Endometrium (tissue), 2 donors: Measurements from ENCODE around the gene PRDM1.

Experiments used
- FAIRE-seq: peaks from 2 replicates; lab custom pipeline; 2012; peaks lifted over from hg19 to GRCh38; lab: Jason Lieb, UNC
- donor health status: control.
- donor health status: control.

The PRDM1 gene

DNA sequence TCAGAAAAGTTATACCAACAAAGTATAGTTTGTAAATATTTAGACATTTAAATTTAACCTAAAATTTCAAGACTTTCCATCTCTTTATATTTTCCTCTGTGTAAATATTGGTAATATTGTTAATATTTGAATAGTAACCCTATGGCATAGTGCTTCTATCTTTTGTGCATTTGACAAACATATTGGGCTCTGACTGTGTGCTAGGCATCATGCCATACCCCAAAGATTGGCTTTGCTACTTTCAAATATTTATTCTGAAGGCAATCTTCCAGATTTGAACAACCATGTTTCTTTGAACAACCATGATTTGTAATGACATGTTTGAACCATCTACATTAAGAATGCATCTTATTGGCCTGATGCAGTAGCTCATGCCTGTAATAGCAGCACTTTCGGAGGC lies 15.5 kb upstream of the PRDM1 start:
- FAIRE-seq: no peak

DNA sequence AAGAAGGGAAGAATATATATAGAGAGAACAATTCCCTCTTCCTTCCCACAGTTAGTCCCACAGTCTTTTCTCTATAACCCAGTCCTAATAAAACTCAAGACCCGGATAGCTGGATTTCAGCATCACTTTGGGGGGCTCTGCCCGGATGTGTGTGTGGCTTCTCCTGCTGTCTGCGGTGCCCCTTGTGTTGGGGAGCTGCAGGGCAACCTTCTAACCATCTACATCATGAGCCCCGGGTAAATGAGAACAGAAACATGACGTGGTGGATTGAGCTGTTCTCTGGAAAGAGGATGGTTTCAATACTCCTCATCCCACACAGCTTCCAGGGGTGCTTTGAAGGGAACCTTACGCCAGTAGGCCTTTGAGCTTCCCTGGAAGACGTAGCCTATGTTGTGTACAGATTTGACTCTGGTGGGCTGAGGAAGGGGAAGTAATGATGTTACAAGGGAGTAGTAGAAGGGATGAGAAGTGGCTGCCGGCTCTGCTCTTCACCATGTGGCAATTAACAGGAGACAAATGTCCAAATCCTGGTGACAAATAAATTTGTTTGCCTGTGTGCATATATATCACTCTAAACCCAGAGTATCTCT lies 13.5 kb upstream of the PRDM1 start:
- no peak for FAIRE-seq

DNA sequence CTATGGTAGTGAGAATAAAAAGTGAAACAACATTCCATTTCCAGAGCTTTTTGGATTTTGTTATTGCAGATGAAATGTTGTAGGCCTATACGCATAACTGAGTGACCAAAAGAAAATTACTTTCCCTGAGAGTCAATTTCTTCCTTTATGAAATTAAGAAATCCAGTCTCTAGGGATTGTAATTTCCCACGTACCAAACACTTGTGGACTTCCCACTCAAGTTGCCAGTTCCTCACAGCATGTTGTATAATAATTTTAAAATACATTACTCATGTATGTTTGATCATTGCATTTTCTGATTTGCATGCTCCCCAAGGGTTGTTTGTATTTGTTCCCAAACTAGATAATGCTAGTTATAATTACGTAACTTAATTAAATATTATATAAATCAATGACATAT lies 12.0 kb upstream of the PRDM1 start:
- FAIRE-seq: no peak

DNA sequence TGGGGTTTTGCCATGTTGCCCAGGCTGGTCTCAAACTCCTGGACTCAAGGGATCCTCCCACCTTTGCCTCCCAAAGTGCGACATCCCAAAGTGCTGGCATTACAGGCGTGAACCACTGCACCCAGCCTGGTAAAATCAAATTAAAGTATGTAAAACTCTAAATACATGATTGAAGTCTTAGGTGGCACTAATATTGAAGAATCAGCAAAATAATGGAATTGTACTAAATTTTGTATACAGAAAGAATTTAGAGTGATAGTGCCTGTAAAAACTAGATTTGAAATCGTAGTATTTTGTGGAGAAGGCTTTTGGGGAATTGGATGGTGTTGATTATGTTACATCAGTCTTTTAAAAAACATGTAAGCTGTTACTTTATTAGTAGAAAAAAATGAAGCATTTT lies 10.0 kb upstream of the PRDM1 start:
- FAIRE-seq: no peak

DNA sequence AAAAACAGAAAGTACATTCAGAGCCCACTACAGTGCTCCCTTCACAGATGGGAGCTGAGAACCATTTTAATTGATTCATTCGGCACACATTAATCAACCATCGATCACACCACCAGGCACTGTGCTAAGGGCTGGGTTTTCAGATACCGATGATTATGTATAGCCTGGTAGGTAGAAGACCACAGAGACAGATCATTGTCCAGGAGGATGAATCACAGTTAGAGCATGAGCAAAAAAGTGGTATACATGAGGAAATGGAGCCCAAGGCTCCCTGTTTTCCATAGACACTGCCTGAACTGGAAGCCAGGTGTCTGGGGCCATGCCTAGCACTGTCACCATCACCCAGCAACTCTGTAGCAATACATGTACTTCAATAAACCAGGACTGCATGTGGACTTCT lies 9.0 kb upstream of the PRDM1 start:
- no peak for FAIRE-seq

DNA sequence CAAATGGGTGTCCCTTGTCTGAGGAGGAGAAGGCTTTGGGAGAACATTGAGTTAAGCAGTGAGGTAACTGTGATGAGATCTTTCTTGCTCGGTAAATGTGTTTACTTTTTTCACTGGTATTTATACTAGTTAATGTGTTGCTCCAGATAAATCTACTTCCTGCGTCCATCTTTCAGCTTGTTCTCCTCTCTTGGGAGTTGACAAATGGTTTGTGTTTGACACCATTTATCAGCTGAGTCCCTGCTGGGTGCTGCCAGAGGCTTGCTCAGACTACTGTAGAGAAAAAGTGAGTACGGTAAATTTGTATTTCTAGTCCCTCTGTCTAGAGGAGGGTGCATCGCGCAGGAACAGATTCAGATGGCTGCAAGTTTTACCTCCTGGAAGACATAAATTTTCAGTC lies 8.3 kb upstream of the PRDM1 start:
- no peak for FAIRE-seq

DNA sequence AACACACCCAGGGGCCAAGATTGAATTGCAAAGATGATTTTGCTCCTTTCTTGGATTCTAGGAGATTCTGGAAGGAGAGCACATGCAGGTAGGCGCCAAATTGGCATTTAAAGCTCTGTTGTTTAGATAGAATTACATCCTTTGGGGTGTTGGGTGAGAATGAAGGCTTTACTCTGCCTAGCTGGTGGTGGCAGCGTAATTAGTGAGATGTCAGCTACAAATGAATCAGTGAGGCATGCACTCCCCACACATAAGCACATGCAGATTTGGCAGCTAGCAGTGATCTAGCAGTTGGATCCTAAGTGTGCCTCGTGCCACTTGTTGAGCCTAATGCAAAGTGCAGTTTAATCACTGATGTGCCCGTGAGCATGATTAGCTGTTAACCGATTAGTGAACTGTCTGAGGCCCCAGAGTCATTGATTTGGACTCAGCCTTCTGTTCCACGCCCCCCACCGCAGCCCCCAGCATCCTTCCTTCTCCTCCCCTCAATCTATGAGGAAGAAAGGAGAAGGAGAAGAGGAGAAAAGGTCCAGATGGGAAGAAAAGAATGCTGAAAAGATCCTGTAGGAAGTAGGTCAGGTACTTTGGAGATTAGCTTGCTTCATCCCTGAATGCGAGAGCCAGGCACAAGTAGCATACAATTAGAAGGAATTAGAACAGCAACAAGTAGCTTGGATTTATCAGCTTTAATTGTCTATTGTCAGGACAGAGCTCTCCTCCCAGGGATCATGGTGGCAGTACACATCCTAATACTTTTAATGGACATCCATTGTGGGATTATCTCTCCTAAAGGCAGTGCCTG lies 6.0 kb upstream of the PRDM1 start:
- no peak for FAIRE-seq

DNA sequence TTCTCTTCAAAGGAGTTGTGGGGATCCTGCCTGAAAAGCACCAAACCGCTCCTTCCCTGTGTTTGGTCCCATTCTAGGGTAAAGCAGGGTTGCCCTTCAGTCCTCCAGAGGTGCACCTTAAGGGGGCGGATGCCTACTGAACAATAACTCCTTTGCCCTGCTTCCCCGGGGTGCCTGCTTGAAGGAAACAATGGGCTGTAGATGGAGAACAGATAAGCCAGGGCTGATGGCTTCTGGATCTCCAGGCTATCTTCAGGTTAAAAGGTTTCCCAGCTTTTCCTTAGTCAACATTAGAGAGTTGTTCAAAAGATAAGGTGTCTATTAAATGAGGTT lies 5.4 kb upstream of the PRDM1 start:
- no peak for FAIRE-seq

DNA sequence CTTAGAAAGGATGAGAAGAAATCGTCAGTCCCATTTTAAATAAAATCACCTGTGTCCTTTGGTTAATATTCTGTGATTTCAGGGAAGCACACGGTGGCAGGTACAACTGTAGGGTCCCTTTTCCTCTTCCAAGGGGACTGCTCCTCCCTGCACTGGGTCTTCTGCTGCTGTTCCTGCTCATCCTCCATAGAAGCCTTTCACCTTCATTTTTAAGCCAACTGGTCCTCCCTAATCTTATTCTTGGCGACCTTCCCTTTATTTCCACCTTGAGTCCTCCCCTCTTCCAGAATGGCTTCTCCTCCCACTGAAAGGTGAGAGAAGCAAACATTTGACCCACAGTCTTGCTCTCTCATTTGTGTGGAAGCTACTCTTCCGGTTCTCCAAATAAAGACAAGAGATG lies 4.4 kb upstream of the PRDM1 start:
- no peak for FAIRE-seq

DNA sequence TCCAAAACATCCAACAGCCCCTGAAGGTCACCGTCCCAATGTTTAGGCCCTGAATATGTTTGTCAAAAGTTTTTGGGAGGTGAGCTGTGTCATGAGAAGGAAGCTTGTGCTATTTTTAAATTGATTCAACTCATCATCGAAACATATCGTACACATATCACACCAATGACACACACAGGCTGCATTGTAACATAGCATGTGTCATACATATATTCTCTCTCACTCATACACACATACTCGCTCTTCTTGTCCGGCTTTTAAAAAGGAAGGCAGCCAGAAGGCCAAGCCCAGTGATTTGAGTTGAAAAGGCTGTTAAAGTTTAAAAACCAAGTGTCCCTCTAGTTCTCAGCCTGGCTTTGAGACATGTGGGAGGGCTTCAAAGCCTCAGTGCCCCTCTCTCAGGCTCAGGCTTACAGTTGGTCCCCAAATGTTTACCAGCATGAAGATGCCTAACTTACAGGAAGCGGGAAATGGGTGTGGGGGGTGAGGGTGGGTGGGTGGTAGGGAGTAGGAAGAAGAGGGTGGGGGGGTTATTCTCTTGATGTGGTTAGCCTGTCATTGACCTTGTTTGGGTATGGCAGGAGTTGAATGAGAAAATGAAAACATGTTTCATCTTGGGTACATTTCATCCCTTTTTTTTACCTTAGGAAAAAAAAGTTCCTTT lies 3.3 kb upstream of the PRDM1 start:
- FAIRE-seq: no peak

DNA sequence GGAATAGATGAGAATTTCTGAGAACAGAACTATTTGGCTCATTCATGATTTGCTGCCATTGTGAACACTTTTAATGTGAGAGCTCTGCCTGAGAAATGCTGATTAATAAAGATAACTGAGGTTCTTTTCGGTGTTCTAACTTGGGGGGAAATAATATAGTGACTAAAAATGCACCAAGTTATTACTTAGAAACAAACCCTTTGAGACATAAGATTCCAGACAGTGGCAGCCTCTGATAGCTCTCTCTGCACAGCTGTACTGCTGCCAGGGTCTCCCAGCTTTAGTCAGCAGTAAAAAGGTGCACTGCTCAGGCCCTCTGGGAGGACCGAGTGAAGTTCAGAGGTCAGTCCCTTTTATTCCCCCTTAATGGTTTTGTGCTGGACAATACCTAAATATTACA lies 2.5 kb upstream of the PRDM1 start:
- FAIRE-seq: no peak

DNA sequence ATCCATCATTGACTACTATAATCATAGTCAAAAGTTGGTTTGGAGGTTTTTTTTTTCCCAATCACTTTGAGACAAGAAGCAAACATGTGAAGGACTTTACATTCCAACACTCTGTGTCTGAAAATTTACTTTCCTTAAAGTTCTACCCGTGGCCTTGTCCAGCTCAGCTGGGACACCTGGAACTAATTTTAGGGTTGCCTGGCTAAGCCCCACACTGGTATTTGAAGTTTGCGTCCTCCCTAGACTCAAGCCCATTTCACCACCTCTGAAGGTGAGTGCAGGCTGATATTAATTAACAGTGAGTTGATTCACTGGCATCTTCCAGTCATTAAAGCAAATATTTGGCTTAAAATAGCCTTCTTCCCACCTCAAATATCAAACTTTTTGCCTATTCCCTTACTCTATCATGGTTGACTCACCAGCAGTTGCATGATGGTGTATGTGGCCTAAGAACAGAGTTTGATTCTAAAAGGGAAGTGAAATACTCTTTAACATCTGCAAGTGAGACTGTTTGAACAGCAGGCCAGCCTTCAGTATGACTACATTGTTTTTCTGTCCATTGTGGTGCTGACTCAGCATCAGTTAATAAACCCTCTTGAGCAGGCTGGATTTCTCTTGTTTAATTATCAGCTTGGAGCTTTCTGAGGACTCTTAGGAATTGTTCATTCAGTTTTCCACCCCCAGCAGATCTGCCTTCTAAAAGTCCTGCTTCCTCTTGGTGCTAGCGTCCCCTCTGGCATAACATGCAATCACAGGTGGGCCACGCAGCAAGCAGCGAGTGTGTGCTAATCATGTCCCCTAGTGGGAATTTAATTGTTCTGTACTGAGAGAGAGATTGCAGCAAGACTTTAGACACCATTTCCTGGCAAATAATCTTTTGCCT lies 1.8 kb upstream of the PRDM1 start:
- FAIRE-seq: no peak

DNA sequence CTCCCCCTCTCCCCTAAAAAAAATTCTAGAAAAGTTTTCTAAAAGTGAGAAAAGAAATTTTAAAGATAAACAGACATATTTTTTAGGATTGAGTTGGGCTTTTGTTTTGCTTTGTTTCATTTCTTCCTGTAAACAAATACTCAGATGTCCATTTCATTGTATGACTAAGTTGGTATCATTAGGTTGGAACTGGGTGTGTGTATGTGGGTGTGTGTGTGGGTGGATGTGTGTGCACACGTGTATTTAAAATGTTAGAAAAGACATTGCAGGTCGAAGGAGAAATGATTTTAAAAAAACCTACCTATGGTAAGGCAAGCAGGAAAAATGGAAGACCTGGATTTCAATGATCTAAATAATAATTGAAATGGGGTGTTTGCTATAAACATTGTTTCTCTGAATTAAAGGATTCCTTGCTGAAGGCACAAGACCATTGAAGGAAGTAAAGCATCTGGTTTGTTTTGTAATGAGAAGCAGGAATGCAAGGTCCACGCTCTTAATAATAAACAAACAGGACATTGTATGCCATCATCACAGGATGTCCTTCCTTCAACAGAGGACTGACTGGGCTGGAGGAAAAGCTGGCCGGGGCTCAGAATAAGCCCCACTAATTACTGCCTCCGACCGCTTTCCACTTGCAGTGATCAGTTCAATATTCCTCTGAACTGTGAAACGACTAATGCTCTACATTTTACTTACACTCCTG lies 996 bp upstream of the PRDM1 start:
- peak; percentile 50 for FAIRE-seq

DNA sequence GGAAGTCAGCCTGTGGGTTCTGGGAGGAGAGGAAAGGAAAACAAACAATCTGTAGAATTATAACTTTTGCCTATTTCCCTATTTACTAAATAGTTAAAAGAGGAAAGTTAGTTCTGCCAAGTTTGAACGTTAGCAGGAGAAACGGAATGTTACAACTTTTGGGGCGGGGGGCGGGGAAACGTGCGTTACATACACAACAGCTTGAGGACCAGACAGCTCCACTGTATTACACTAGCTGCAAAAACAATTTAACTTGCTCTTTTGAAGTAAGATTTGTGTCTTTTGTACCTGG lies 498 bp upstream of the PRDM1 start:
- no peak for FAIRE-seq

DNA sequence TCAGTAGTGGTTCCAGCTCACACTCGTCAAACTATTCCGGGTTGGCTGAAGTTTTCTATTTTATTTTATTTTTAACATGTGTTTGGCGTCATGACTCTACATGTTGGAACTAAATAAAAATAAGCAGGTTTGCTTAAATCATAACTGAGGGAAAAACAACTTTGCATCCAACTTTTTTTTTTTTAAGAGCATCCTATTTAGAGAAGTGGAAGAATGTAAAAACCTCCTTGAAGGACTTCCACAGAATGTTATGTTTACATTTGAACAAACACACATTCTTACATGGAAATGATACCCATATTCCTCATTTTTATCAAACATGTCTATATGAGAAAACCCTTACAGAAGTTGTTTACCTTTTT lies 659 bp downstream of the PRDM1 start:
- no peak for FAIRE-seq

DNA sequence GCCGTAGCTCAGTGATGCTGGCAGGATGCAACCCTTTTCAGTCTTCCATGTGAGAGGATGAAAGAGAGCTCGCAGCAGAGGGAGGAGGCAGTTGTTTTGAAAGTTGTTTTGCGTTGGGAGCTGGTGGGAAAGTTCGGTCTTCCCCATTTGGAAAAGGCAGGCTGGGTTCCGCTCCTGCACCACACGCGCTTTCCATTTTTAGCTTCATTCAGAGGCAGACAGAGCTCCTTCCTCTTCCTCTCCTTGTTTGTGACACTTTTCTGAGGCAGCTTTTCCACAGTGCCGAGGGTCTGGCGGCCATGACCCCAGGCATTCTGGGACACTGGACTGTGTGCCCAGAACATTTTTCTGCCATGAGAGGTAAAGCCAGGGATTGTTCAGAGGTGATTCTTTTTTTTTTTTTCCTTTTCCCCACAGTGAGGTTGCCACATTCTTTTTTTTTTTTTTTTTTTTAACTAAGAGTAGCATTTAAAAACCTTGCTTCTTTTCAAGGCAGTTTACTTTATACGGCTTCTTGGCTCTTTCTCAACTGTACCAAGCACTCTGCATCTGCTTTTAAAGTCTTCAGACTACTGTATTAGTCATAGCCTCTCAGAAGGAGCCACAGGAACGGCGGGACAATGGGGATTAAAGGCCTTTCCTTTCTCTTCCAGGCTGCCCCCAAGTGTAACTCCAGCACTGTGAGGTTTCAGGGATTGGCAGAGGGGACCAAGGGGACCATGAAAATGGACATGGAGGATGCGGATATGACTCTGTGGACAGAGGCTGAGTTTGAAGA lies 1.6 kb downstream of the PRDM1 start:
- FAIRE-seq: no peak

DNA sequence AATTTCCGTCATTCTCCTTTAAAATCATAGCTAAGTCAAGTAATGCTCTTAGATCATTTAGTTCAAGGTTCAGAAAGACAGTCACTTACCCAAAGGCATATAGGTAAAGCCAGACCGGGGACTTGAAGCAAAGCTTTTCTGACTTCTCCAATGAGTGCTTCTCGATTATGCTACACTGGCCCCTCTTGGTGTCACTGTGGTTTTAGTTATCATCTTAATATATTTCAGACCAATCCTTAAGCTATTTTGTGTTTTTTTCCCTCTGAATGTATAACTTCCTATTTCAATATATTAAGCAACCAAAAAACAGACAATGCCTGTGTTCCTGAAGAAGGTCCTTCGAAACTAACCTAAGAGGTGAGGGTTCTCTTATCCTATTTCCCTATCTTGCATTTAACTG lies 3.9 kb downstream of the PRDM1 start:
- peak; percentile 15 for FAIRE-seq

DNA sequence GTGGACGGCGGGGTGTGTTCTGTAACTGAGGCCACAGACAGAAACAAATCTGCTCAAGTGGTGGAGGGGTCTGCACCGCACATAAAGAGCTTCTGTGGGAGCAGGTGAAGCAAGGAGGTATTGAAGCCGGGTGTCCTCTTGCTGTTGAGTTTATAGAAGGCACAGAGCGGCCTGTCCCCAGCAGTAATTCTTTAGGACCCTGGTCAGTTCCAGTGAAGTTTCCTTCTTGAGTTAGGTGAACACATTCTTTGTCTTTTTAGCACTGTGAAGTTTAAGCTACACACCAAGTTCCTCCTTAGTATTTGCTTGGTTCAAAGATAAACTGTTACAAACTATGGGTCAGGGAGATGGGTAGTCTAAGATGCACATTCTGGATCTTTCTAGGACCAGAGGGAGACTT lies 6.1 kb downstream of the PRDM1 start:
- FAIRE-seq: no peak

DNA sequence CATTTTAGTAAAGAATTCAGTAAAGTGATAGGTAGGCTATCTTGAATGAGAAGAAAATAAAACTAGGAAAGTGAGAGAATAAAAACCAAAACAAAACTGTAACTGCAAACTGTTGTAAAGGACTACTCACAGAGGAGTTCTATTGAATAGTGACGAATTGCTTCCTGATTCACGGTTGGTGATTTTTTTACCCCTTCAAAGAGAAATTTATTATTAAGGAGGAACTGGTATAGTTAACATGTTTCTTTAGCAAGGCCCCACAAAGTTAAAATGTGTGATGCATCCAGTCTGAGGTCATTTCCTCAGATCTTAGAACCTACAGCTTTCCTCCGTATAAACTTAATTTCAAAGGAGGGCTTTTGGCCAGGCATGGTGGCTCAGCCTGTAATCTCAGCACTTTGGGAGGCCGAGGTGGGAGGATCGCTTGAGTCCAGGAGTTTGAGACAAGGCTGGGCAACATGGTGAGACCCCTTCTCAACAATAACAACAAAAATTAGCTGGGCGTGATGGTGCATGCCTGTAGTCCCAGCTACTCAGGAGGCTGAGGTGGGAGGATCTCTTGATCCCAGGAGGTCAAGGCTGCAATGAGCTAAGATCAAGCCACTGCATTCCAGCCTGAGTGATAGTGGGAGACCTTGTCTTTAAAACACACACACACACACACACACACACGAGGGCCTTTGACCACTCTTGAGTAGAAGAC lies 8.3 kb downstream of the PRDM1 start:
- FAIRE-seq: peak; percentile 63

DNA sequence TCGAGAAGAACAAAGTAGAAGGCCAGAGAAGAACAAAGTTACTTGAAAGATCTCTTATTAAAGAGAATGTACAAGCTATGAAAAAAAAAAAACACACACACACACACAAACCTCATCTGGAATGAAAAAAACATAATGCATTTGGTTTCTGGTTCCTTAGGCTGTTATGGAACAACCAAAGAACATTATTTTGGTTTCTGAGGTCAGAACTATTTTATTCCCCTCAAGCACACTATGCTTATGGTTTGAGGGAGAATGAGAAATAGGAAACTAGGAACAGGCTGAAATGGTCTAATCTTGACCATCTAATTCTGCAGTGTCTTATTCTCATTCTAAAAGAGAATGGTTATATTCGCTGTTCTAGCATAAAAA lies 8.8 kb downstream of the PRDM1 start:
- FAIRE-seq: peak; percentile 51
